ENCODE data around the gene TMEM38A. TPM values are rescaled to one million over a fixed set of nuclear protein-coding genes. Genes with fewer than 3 reads are reported as not detected.
"Not testable (repeated sequence)": the region's sequence is repeated elsewhere in the genome, so short reads cannot be mapped to it uniquely, and the experiment has no call there.

Gene TMEM38A
- total and polyA plus RNA-seq, 2 donors (not counting 1 experiment from before 2014, with no cell fraction given) = 1.2 to 2.0 TPM

DNA sequence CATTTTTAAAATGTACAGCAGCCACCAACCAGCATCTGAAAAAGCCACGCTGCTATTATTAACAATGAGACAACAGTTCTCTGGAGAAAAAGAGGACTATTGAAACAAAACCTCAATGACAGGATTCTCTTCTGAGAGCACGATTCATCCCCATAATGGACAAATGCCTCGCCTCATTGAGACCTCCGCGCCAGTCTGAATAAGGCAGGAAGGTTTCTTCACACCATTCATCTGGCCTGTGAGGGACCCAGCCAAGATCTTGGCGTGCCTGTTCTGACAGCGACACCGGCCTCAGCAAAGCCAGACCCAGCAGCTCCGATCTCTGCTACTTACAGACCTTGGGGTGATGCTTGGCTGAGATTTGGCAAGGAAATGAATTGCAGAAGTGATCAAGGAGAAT lies 15.8 kb upstream of the TMEM38A start:
- H3K4me1 ChIP-seq (ENCODE audit: control insufficient read depth, extremely low read depth, insufficient read depth, low read length) = no peaks in the 10 kb centered on the region
- no peak overlapping the region for H3K9ac ChIP-seq (ENCODE audit: insufficient read depth, low read length)
- TF ChIP-seq EZH2 (IDR thresholded peaks at IDR 0.05; ENCODE audit: low read length, missing control alignments) = no peak
- TF ChIP-seq, protein P1, sequence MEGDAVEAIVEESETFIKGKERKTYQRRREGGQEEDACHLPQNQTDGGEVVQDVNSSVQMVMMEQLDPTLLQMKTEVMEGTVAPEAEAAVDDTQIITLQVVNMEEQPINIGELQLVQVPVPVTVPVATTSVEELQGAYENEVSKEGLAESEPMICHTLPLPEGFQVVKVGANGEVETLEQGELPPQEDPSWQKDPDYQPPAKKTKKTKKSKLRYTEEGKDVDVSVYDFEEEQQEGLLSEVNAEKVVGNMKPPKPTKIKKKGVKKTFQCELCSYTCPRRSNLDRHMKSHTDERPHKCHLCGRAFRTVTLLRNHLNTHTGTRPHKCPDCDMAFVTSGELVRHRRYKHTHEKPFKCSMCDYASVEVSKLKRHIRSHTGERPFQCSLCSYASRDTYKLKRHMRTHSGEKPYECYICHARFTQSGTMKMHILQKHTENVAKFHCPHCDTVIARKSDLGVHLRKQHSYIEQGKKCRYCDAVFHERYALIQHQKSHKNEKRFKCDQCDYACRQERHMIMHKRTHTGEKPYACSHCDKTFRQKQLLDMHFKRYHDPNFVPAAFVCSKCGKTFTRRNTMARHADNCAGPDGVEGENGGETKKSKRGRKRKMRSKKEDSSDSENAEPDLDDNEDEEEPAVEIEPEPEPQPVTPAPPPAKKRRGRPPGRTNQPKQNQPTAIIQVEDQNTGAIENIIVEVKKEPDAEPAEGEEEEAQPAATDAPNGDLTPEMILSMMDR (conservative IDR thresholded peaks at IDR 0.05 in 1 of 2, IDR thresholded peaks at IDR 0.05 in 1 of 2; ENCODE audit: low read depth in 1 of 2, low read length in 2 of 2) = no peak
- H3K4me2 ChIP-seq (ENCODE audit: extremely low read depth, insufficient read depth, low read length) = no peak overlapping the region
- no peaks in the 10 kb centered on the region for H4K20me1 ChIP-seq (ENCODE audit: control insufficient read depth, extremely low read depth, insufficient read depth, low read length)
- H3K79me2 ChIP-seq (ENCODE audit: control insufficient read depth, insufficient read depth, low read length) = peaks cover 6% of the 10 kb centered on the region
- no peak overlapping the region for H3K4me3 ChIP-seq (replicated peaks in 1 of 4; ENCODE audit: control extremely low read depth in 1 of 4, insufficient read depth in 1 of 4, low read depth in 3 of 4, low read length in 4 of 4)
- no peak overlapping the region for H2AFZ ChIP-seq (ENCODE audit: low read length)
- H3K9me3 ChIP-seq (ENCODE audit: control insufficient read depth, insufficient read depth, low read depth, low read length) = no peaks in the 10 kb centered on the region
- no peaks in the 10 kb centered on the region for H3K27me3 ChIP-seq (ENCODE audit: control insufficient read depth, insufficient read depth, low read length)
- H3K27ac ChIP-seq (ENCODE audit: insufficient read depth, low read length) = no peak overlapping the region
- H3K36me3 ChIP-seq (ENCODE audit: control insufficient read depth, insufficient read depth, low read length) = peaks cover 10% of the 10 kb centered on the region
- no peak for DNase-seq (ENCODE audit: low read depth in 2 of 2)

DNA sequence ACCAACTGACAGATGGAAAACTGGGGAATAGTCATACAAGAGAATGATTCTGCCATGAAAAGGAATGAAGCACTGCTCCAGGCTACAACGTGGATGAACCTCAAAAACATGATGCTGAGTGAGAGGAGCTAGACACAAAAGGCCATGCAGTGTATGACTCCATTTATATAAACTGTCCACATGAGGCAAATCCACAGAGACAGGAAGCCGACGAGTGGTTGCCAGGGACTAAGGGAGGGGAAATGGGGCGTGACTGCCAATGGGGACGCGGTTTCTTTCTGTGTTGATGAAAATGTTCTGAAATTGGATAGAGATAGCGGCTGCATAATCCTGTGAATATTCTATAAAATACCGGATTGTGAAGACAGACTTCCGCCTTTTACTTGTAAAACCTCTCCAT lies 11.2 kb upstream of the TMEM38A start:
- TF ChIP-seq, protein P1 (conservative IDR thresholded peaks at IDR 0.05 in 1 of 2, IDR thresholded peaks at IDR 0.05 in 1 of 2; ENCODE audit: low read depth in 1 of 2, low read length in 2 of 2) = no peak
- Histone ChIP-seq H3K9ac (ENCODE audit: insufficient read depth, low read length) (no peak overlapping the region), H3K4me3 (replicated peaks in 1 of 4; ENCODE audit: control extremely low read depth in 1 of 4, insufficient read depth in 1 of 4, low read depth in 3 of 4, low read length in 4 of 4) (no peak overlapping the region), H3K4me2 (ENCODE audit: extremely low read depth, insufficient read depth, low read length) (no peak overlapping the region), H2AFZ (ENCODE audit: low read length) (no peak overlapping the region), H3K79me2 (ENCODE audit: control insufficient read depth, insufficient read depth, low read length) (peaks cover 2% of the 10 kb centered on the region), H4K20me1 (ENCODE audit: control insufficient read depth, extremely low read depth, insufficient read depth, low read length) (no peaks in the 10 kb centered on the region), H3K36me3 (ENCODE audit: control insufficient read depth, insufficient read depth, low read length) (peaks cover 27% of the 10 kb centered on the region), H3K9me3 (ENCODE audit: control insufficient read depth, insufficient read depth, low read depth, low read length) (no peaks in the 10 kb centered on the region), H3K27ac (ENCODE audit: insufficient read depth, low read length) (no peak overlapping the region), H3K4me1 (ENCODE audit: control insufficient read depth, extremely low read depth, insufficient read depth, low read length) (no peaks in the 10 kb centered on the region), H3K27me3 (ENCODE audit: control insufficient read depth, insufficient read depth, low read length) (no peaks in the 10 kb centered on the region)
- no peak for DNase-seq (ENCODE audit: low read depth in 2 of 2)

- Histone ChIP-seq H3K27me3 (ENCODE audit: control insufficient read depth, insufficient read depth, low read length) (no peaks in the 10 kb centered on the region), H3K27ac (ENCODE audit: insufficient read depth, low read length) (no peak overlapping the region), H3K4me1 (ENCODE audit: control insufficient read depth, extremely low read depth, insufficient read depth, low read length) (no peaks in the 10 kb centered on the region), H3K36me3 (ENCODE audit: control insufficient read depth, insufficient read depth, low read length) (peaks cover 29% of the 10 kb centered on the region), H3K9me3 (ENCODE audit: control insufficient read depth, insufficient read depth, low read depth, low read length) (no peaks in the 10 kb centered on the region), H3K79me2 (ENCODE audit: control insufficient read depth, insufficient read depth, low read length) (peaks cover 5% of the 10 kb centered on the region), H2AFZ (ENCODE audit: low read length) (no peak overlapping the region), H3K4me2 (ENCODE audit: extremely low read depth, insufficient read depth, low read length) (no peak overlapping the region), H4K20me1 (ENCODE audit: control insufficient read depth, extremely low read depth, insufficient read depth, low read length) (no peaks in the 10 kb centered on the region), H3K4me3 (replicated peaks in 1 of 4; ENCODE audit: control extremely low read depth in 1 of 4, insufficient read depth in 1 of 4, low read depth in 3 of 4, low read length in 4 of 4) (no peak overlapping the region), H3K9ac (ENCODE audit: insufficient read depth, low read length) (no peak overlapping the region)
- TF ChIP-seq EZH2 (IDR thresholded peaks at IDR 0.05; ENCODE audit: low read length, missing control alignments) = no peak
- TF ChIP-seq, protein P1 (conservative IDR thresholded peaks at IDR 0.05 in 1 of 2, IDR thresholded peaks at IDR 0.05 in 1 of 2; ENCODE audit: low read depth in 1 of 2, low read length in 2 of 2) = no peak
- DNase-seq (ENCODE audit: low read depth in 2 of 2) = no peak
Measured at GRCh38 chr19:16650821-16651220, 10.1 kb upstream of the TMEM38A start.

GRCh38 chr19:16651421-16652188 lies 9.3 kb upstream of the TMEM38A start:
- not testable (repeated sequence) for H3K27me3 ChIP-seq (ENCODE audit: control insufficient read depth, insufficient read depth, low read length); H3K4me3 ChIP-seq (replicated peaks in 1 of 4; ENCODE audit: control extremely low read depth in 1 of 4, insufficient read depth in 1 of 4, low read depth in 3 of 4, low read length in 4 of 4); H2AFZ ChIP-seq (ENCODE audit: low read length); H3K27ac ChIP-seq (ENCODE audit: insufficient read depth, low read length); H3K79me2 ChIP-seq (ENCODE audit: control insufficient read depth, insufficient read depth, low read length); H3K4me1 ChIP-seq (ENCODE audit: control insufficient read depth, extremely low read depth, insufficient read depth, low read length); H3K9me3 ChIP-seq (ENCODE audit: control insufficient read depth, insufficient read depth, low read depth, low read length); H4K20me1 ChIP-seq (ENCODE audit: control insufficient read depth, extremely low read depth, insufficient read depth, low read length); H3K9ac ChIP-seq (ENCODE audit: insufficient read depth, low read length); DNase-seq (ENCODE audit: low read depth in 2 of 2); H3K4me2 ChIP-seq (ENCODE audit: extremely low read depth, insufficient read depth, low read length)
- peaks cover 28% of the 10 kb centered on the region for H3K36me3 ChIP-seq (ENCODE audit: control insufficient read depth, insufficient read depth, low read length)
